ENCODE results near the gene C13orf46.
"Not testable (repeated sequence)": the region's sequence is repeated elsewhere in the genome, so short reads cannot be mapped to it uniquely, and the experiment has no call there.

C13orf46 gene

DNA sequence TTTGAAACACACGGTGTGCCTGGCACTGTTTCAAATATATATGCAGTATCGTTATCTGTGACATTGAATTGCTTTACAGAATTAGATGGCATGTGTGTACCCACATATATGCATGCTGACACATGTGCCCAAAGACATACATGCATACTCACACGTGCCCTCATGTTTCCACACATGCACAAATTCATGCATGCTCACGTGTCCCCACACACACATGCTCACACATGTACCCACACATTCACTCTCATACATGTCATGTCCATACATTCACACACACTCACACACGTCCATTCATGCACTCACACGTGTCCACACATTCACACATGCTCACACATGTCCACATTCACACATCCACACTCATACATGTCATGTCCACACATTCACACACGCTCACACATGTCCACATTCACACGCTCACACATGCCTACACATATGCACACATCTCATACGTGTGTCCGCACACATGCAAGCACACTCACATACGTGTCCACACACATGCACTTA is 17.9 kb upstream of the C13orf46 start:
- Histone ChIP-seq H3K79me1 (ENCODE audit: low read length) (no peaks in the 10 kb centered on the region), H3K4me1 (ENCODE audit: control insufficient read depth, low read depth, low read length) (no peaks in the 10 kb centered on the region), H3K79me2 (ENCODE audit: control insufficient read depth, insufficient read depth, low read length) (no peaks in the 10 kb centered on the region), H2AK5ac (ENCODE audit: low read length) (no peak overlapping the region), H2BK15ac (replicated peaks; ENCODE audit: low read depth) (no peak overlapping the region), H3K56ac (ENCODE audit: low read length) (no peak overlapping the region), H3K9ac (ENCODE audit: low read length) (no peak overlapping the region), H3K4me3 (ENCODE audit: low read length) (no peak overlapping the region), H3K23ac (ENCODE audit: low read length) (no peak overlapping the region), H4K5ac (ENCODE audit: low read length) (no peak overlapping the region), H3K18ac (ENCODE audit: low read length) (no peak overlapping the region), H3K4ac (ENCODE audit: low read depth, low read length) (no peak overlapping the region), H4K8ac (ENCODE audit: low read depth, low read length) (no peak overlapping the region), H3K27ac (ENCODE audit: low read depth, low read length) (no peak overlapping the region), H3K4me2 (ENCODE audit: low read length) (no peak overlapping the region), H2BK5ac (ENCODE audit: low read length) (no peak overlapping the region), H3K27me3 (ENCODE audit: insufficient read depth, low read length, poor library complexity) (no peaks in the 10 kb centered on the region), H2BK120ac (ENCODE audit: low read depth, low read length) (no peak overlapping the region), H3K36me3 (ENCODE audit: control insufficient read depth, insufficient read depth, low read length) (peaks cover 5% of the 10 kb centered on the region)
- no peak for DNase-seq
- WGBS (ENCODE audit: extremely low coverage, insufficient coverage, low lambda C conversion rate), result no CpG with 5 or more reads among the region's 11 CpGs

DNA sequence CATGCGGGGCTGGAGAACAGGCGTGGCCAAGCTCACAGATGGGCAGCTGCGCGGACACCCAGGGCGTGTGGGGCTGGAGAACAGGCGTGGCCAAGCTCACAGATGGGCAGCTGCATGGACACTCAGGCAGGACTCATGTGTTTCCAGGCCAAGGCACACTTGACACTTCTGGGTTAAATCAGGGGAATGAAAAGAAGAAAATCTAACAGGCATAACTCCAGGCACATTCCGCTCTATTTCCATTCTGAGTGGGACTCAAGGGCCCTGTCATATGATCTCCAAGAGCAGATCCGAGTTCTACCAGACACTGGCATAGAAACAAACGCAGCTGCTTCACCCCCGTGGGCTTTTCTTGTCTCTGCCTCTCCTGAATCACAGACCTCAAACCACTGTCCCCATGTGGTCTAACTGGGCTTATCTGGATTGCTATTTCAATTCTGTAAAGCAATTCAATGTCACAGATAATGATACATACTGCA is 17.4 kb upstream of the C13orf46 start:
- Histone ChIP-seq H3K79me2 (ENCODE audit: control insufficient read depth, insufficient read depth, low read length) (no peaks in the 10 kb centered on the region), H2BK15ac (replicated peaks; ENCODE audit: low read depth) (no peak overlapping the region), H3K23ac (ENCODE audit: low read length) (no peak overlapping the region), H3K27me3 (ENCODE audit: insufficient read depth, low read length, poor library complexity) (no peaks in the 10 kb centered on the region), H2BK5ac (ENCODE audit: low read length) (no peak overlapping the region), H3K4me2 (ENCODE audit: low read length) (no peak overlapping the region), H3K27ac (ENCODE audit: low read depth, low read length) (no peak overlapping the region), H3K79me1 (ENCODE audit: low read length) (no peaks in the 10 kb centered on the region), H2AK5ac (ENCODE audit: low read length) (no peak overlapping the region), H3K9ac (ENCODE audit: low read length) (no peak overlapping the region), H3K18ac (ENCODE audit: low read length) (no peak overlapping the region), H2BK120ac (ENCODE audit: low read depth, low read length) (no peak overlapping the region), H3K56ac (ENCODE audit: low read length) (no peak overlapping the region), H3K4me3 (ENCODE audit: low read length) (no peak overlapping the region), H3K4me1 (ENCODE audit: control insufficient read depth, low read depth, low read length) (no peaks in the 10 kb centered on the region), H3K36me3 (ENCODE audit: control insufficient read depth, insufficient read depth, low read length) (peaks cover 5% of the 10 kb centered on the region), H4K8ac (ENCODE audit: low read depth, low read length) (no peak overlapping the region), H3K4ac (ENCODE audit: low read depth, low read length) (no peak overlapping the region), H4K5ac (ENCODE audit: low read length) (no peak overlapping the region)
- WGBS (ENCODE audit: extremely low coverage, insufficient coverage, low lambda C conversion rate), result no CpG with 5 or more reads among the region's 10 CpGs
- DNase-seq, result no peak

DNA sequence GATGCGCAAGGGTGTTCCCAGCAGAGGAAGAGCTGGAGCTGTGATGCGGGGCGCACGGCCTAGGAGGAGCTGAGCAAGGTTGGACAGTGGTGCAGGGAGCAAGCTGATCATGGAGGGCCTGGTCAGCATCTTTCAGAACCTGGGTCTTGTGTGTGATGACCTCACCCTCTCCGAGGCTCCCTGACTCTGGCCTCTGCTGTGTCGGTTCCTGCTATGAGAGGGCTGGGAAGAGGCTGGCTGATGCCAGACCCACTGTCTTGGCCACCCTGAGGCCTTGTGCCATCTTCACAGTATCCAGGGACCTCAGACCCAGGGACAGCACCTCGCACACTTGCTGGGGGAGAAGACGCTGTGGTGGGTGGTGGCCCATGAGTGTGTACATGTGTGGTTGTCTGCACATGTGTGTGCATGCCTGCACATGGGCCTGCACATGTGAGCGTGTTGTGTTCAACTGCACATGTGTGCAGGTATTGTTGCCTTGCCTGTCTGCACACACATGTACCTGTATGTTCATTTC is 16.5 kb upstream of the C13orf46 start:
- H4K5ac ChIP-seq (ENCODE audit: low read length), result no peak overlapping the region
- no peak overlapping the region for H3K56ac ChIP-seq (ENCODE audit: low read length)
- H2BK120ac ChIP-seq (ENCODE audit: low read depth, low read length), result no peak overlapping the region
- H3K79me1 ChIP-seq (ENCODE audit: low read length), result no peaks in the 10 kb centered on the region
- H3K9ac ChIP-seq (ENCODE audit: low read length), result no peak overlapping the region
- H3K36me3 ChIP-seq (ENCODE audit: control insufficient read depth, insufficient read depth, low read length), result peaks cover 5% of the 10 kb centered on the region
- H3K79me2 ChIP-seq (ENCODE audit: control insufficient read depth, insufficient read depth, low read length), result no peaks in the 10 kb centered on the region
- no peaks in the 10 kb centered on the region for H3K27me3 ChIP-seq (ENCODE audit: insufficient read depth, low read length, poor library complexity)
- H3K27ac ChIP-seq (ENCODE audit: low read depth, low read length), result no peak overlapping the region
- H4K8ac ChIP-seq (ENCODE audit: low read depth, low read length), result no peak overlapping the region
- no peak overlapping the region for H2BK5ac ChIP-seq (ENCODE audit: low read length)
- H2AK5ac ChIP-seq (ENCODE audit: low read length), result no peak overlapping the region
- H3K4me1 ChIP-seq (ENCODE audit: control insufficient read depth, low read depth, low read length), result no peaks in the 10 kb centered on the region
- no peak overlapping the region for H2BK15ac ChIP-seq (replicated peaks; ENCODE audit: low read depth)
- no CpG with 5 or more reads among the region's 9 CpGs for WGBS (ENCODE audit: extremely low coverage, insufficient coverage, low lambda C conversion rate)
- H3K4me2 ChIP-seq (ENCODE audit: low read length), result no peak overlapping the region
- H3K4ac ChIP-seq (ENCODE audit: low read depth, low read length), result no peak overlapping the region
- no peak overlapping the region for H3K18ac ChIP-seq (ENCODE audit: low read length)
- no peak overlapping the region for H3K23ac ChIP-seq (ENCODE audit: low read length)
- no peak overlapping the region for H3K4me3 ChIP-seq (ENCODE audit: low read length)
- no peak for DNase-seq

DNA sequence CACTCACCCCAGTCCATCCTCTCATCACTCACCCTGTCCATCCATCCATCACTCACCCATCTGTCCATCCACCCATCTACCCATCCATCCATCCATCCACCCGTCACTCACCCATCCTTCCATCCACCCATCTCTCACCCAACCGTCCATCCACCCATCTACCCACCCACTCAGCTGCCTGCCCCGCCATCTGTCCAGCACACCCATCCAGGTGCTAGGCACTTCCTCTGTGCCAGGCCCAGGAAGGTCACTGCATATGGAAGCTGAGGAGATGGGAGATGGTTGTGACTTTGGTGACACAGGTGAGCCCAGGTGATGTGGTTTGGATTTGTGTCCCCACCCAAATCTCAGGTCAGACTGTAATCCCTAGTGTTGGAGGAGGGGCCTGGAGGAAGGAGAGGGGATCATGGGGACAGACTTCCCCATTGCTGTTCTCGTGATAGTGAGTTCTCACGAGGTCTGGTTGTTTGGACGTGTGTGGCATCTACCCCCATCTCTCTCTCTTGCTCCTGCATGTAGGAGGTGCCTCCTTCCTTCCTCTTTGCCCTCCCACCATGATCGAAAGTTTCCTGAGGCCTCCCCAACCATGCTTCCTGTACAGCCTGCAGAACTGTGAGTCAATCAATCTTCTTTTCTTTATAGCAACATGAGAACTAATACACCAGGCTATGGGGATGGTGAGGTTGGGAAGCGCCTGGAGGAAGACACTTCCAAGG is 15.9 kb upstream of the C13orf46 start:
- no peak overlapping the region for H3K56ac ChIP-seq (ENCODE audit: low read length)
- 100% methylated on average over 2 of the region's 8 CpGs for WGBS (ENCODE audit: extremely low coverage, insufficient coverage, low lambda C conversion rate)
- no peaks in the 10 kb centered on the region for H3K27me3 ChIP-seq (ENCODE audit: insufficient read depth, low read length, poor library complexity)
- H3K9ac ChIP-seq (ENCODE audit: low read length), result no peak overlapping the region
- no peak overlapping the region for H3K4ac ChIP-seq (ENCODE audit: low read depth, low read length)
- H4K5ac ChIP-seq (ENCODE audit: low read length), result no peak overlapping the region
- no peaks in the 10 kb centered on the region for H3K79me1 ChIP-seq (ENCODE audit: low read length)
- no peak overlapping the region for H3K27ac ChIP-seq (ENCODE audit: low read depth, low read length)
- H4K8ac ChIP-seq (ENCODE audit: low read depth, low read length), result no peak overlapping the region
- H3K36me3 ChIP-seq (ENCODE audit: control insufficient read depth, insufficient read depth, low read length), result peaks cover 5% of the 10 kb centered on the region
- H3K18ac ChIP-seq (ENCODE audit: low read length), result no peak overlapping the region
- no peaks in the 10 kb centered on the region for H3K79me2 ChIP-seq (ENCODE audit: control insufficient read depth, insufficient read depth, low read length)
- DNase-seq, result no peak
- H2BK120ac ChIP-seq (ENCODE audit: low read depth, low read length), result no peak overlapping the region
- H3K23ac ChIP-seq (ENCODE audit: low read length), result no peak overlapping the region
- H3K4me3 ChIP-seq (ENCODE audit: low read length), result no peak overlapping the region
- no peak overlapping the region for H2BK15ac ChIP-seq (replicated peaks; ENCODE audit: low read depth)
- H3K4me2 ChIP-seq (ENCODE audit: low read length), result no peak overlapping the region
- H3K4me1 ChIP-seq (ENCODE audit: control insufficient read depth, low read depth, low read length), result no peaks in the 10 kb centered on the region
- H2BK5ac ChIP-seq (ENCODE audit: low read length), result no peak overlapping the region
- no peak overlapping the region for H2AK5ac ChIP-seq (ENCODE audit: low read length)

DNA sequence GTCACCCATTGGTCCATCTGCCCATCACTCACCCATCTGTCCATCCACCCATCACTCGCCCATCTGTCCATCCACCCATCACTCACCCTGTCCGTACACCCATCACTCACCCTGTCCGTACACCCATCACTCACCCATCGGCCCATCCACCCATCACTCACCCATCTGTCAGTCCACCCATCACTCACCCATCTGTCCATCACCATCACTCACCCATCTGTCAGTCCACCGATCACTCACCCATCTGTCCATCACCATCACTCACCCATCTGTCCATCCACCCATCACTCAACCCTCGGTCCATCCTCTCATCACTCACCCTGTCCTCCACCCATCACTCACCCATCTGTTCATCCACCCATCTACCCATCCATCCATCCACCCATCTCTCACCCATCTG is 15.0 kb upstream of the C13orf46 start:
- not testable (repeated sequence) for H3K4me2 ChIP-seq (ENCODE audit: low read length); H3K9ac ChIP-seq (ENCODE audit: low read length); H3K27me3 ChIP-seq (ENCODE audit: insufficient read depth, low read length, poor library complexity); H3K79me1 ChIP-seq (ENCODE audit: low read length); H3K56ac ChIP-seq (ENCODE audit: low read length); H2BK15ac ChIP-seq (replicated peaks; ENCODE audit: low read depth); H3K18ac ChIP-seq (ENCODE audit: low read length); H4K5ac ChIP-seq (ENCODE audit: low read length); H2AK5ac ChIP-seq (ENCODE audit: low read length); H3K23ac ChIP-seq (ENCODE audit: low read length); H3K79me2 ChIP-seq (ENCODE audit: control insufficient read depth, insufficient read depth, low read length); H3K4me3 ChIP-seq (ENCODE audit: low read length); H3K4ac ChIP-seq (ENCODE audit: low read depth, low read length); H4K8ac ChIP-seq (ENCODE audit: low read depth, low read length); H2BK5ac ChIP-seq (ENCODE audit: low read length); DNase-seq; H3K27ac ChIP-seq (ENCODE audit: low read depth, low read length); H3K36me3 ChIP-seq (ENCODE audit: control insufficient read depth, insufficient read depth, low read length); H2BK120ac ChIP-seq (ENCODE audit: low read depth, low read length); H3K4me1 ChIP-seq (ENCODE audit: control insufficient read depth, low read depth, low read length)
- no CpG with 5 or more reads among the region's 6 CpGs for WGBS (ENCODE audit: extremely low coverage, insufficient coverage, low lambda C conversion rate)

DNA sequence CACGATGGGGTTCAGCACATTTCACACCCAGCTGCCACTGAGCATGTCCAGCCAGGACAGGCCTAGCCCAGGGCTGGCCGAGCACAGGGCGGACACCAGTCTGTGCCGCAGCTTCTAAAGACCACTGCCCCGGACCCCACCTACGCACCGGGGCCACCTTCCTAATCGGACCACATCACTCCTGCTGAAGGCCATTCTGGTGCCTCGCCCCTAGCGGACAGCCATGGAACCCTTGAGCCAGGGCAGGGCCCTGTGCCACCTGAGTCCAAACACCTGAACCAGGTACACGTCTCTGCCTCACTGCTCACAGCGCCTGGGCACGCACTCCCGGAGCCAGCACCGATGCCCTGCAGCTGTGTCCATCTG is 8.4 kb upstream of the C13orf46 start:
- no peak overlapping the region for H2BK120ac ChIP-seq (ENCODE audit: low read depth, low read length)
- no peak overlapping the region for H2BK5ac ChIP-seq (ENCODE audit: low read length)
- no peak overlapping the region for H2BK15ac ChIP-seq (replicated peaks; ENCODE audit: low read depth)
- no peaks in the 10 kb centered on the region for H3K79me1 ChIP-seq (ENCODE audit: low read length)
- no peak overlapping the region for H4K8ac ChIP-seq (ENCODE audit: low read depth, low read length)
- no peak overlapping the region for H3K18ac ChIP-seq (ENCODE audit: low read length)
- no peaks in the 10 kb centered on the region for H3K27me3 ChIP-seq (ENCODE audit: insufficient read depth, low read length, poor library complexity)
- no peak overlapping the region for H3K27ac ChIP-seq (ENCODE audit: low read depth, low read length)
- H3K4me3 ChIP-seq (ENCODE audit: low read length), result no peak overlapping the region
- H2AK5ac ChIP-seq (ENCODE audit: low read length), result no peak overlapping the region
- no peak for DNase-seq
- no peaks in the 10 kb centered on the region for H3K79me2 ChIP-seq (ENCODE audit: control insufficient read depth, insufficient read depth, low read length)
- no peak overlapping the region for H3K4me2 ChIP-seq (ENCODE audit: low read length)
- H3K4me1 ChIP-seq (ENCODE audit: control insufficient read depth, low read depth, low read length), result no peaks in the 10 kb centered on the region
- H4K5ac ChIP-seq (ENCODE audit: low read length), result no peak overlapping the region
- H3K23ac ChIP-seq (ENCODE audit: low read length), result no peak overlapping the region
- H3K4ac ChIP-seq (ENCODE audit: low read depth, low read length), result no peak overlapping the region
- no peak overlapping the region for H3K9ac ChIP-seq (ENCODE audit: low read length)
- no peak overlapping the region for H3K56ac ChIP-seq (ENCODE audit: low read length)
- no CpG with 5 or more reads among the region's 15 CpGs for whole genome bisulfite sequencing (ENCODE audit: extremely low coverage, insufficient coverage, low lambda C conversion rate)
- H3K36me3 ChIP-seq (ENCODE audit: control insufficient read depth, insufficient read depth, low read length), result peaks cover 3% of the 10 kb centered on the region

Data from mesendoderm (in vitro differentiated cells).